ENCODE measurements around the gene CALN1.

The CALN1 gene

DNA sequence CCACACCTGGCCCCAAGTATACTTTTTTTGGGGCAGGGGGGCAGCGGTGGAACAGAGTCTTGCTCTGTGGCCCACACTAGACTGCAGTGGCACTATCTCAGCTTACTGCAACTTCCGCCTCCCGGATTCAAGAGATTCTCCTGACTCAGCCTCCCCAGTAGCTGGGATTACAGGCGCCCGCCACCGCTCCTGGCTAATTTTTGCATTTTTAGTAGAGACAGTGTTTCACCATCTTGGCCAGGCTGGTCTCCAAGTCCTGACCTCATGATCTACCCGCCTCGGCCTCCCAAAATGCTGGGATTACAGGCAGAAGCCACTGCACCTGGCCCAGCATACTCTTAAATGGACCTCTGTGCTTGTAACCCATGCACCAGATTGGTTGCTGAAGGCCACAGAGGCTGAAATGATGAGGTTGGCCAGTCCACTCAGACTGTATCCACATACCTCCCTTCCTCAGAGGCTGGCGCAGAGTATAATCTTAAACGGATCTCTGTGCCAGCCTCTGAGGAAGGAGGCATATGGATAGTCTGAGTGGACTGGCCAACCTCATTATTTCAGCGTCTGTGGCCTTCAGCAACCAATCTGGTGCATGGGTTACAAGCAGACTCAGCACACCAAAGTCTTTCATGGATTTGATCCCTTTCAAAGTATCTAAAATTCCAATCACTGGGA, 3.0 kb downstream of the CALN1 start:
- no peaks in the 10 kb centered on the region for H3K9me3 ChIP-seq (ENCODE audit: control insufficient read depth, insufficient read depth, low read depth, low read length)
- POLR2A ChIA-PET = no interaction called here
- H3K27ac ChIP-seq (ENCODE audit: extremely low read depth, low read depth, low read length) = no peak overlapping the region
- no peak for TF ChIP-seq ZNF423 (tag by site-specific recombination; IDR thresholded peaks at IDR 0.05)
- TF ChIP-seq CTCF (tag by site-specific recombination; IDR thresholded peaks at IDR 0.05) = no peak
- no peak for TF ChIP-seq PRDM2 (tag by site-specific recombination; IDR thresholded peaks at IDR 0.05; ENCODE audit: borderline replicate concordance)
- TF ChIP-seq ZNF707 (tag by site-specific recombination; IDR thresholded peaks at IDR 0.05) = no peak
- TF ChIP-seq KLF9 (tag by site-specific recombination; IDR thresholded peaks at IDR 0.05; ENCODE audit: low read depth) = no peak
- TF ChIP-seq ZNF843 (tag by site-specific recombination; IDR thresholded peaks at IDR 0.05) = no peak
- TF ChIP-seq ZNF23 (tag by site-specific recombination; IDR thresholded peaks at IDR 0.05; ENCODE audit: borderline replicate concordance) = no peak
- no peak for TF ChIP-seq ZNF335 (tag by site-specific recombination; conservative IDR thresholded peaks at IDR 0.05)
- TF ChIP-seq, protein P1, sequence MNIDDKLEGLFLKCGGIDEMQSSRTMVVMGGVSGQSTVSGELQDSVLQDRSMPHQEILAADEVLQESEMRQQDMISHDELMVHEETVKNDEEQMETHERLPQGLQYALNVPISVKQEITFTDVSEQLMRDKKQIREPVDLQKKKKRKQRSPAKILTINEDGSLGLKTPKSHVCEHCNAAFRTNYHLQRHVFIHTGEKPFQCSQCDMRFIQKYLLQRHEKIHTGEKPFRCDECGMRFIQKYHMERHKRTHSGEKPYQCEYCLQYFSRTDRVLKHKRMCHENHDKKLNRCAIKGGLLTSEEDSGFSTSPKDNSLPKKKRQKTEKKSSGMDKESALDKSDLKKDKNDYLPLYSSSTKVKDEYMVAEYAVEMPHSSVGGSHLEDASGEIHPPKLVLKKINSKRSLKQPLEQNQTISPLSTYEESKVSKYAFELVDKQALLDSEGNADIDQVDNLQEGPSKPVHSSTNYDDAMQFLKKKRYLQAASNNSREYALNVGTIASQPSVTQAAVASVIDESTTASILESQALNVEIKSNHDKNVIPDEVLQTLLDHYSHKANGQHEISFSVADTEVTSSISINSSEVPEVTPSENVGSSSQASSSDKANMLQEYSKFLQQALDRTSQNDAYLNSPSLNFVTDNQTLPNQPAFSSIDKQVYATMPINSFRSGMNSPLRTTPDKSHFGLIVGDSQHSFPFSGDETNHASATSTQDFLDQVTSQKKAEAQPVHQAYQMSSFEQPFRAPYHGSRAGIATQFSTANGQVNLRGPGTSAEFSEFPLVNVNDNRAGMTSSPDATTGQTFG (tag by site-specific recombination; IDR thresholded peaks at IDR 0.05; ENCODE audit: borderline replicate concordance) = no peak
- CTCF ChIA-PET = no interaction called here
- H3K4me1 ChIP-seq (ENCODE audit: control insufficient read depth, insufficient read depth, low read length) = no peaks in the 10 kb centered on the region
- H3K4me3 ChIP-seq (ENCODE audit: low read depth, low read length) = no peak overlapping the region
- no peaks in the 10 kb centered on the region for H3K36me3 ChIP-seq (ENCODE audit: control insufficient read depth in 2 of 2, insufficient read depth in 1 of 2, low read length in 2 of 2)

DNA sequence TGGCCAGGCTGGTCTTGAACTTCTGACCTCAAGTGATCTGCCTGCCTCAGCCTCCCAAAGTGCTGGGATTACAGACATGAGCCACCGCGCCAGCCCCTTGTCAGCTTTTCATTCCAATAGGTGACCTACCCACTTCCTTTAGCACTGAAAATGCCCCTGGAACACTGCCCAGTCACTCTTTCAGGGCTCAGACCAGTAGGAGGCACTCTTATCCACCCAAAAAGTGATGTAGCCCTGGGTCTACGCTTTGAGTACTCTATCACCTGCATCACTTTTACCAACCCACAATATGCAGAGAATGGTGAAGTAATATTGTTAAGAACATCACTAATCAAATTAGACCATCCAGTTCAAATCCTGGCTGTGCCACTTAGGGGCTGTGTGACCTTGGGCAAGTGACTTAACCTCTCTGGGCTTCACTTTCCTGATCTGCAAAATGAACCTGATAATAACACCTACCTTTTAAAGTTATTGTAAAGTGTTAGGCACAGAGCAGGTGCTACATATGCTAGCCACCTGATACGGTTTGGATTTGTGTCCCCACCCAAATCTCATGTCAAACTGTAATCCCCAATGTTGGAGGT, 5.2 kb downstream of the CALN1 start:
- Histone ChIP-seq H3K4me1 (ENCODE audit: control insufficient read depth, insufficient read depth, low read length) (no peaks in the 10 kb centered on the region), H3K36me3 (ENCODE audit: control insufficient read depth in 2 of 2, insufficient read depth in 1 of 2, low read length in 2 of 2) (no peaks in the 10 kb centered on the region), H3K9me3 (ENCODE audit: control insufficient read depth, insufficient read depth, low read depth, low read length) (no peaks in the 10 kb centered on the region), H3K27ac (ENCODE audit: extremely low read depth, low read depth, low read length) (no peak overlapping the region), H3K4me3 (ENCODE audit: low read depth, low read length) (no peak overlapping the region)
- POLR2A ChIA-PET = no interaction called here
- peak; percentile 19; the same call in 1 of the 2 replicates for TF ChIP-seq ZNF768 (tag by site-specific recombination; IDR thresholded peaks at IDR 0.05)
- TF ChIP-seq RBAK (tag by site-specific recombination; IDR thresholded peaks at IDR 0.05) = no peak
- CTCF ChIA-PET = no interaction called here
